SK-N-SH treated with all-trans-retinoic acid at 6 μM for 48 hours (cell line): ENCODE measurements around the gene PRKACG.

Experiments used
- ESRRG ChIP-seq: fragments of 250-450 bp; sonication (Bioruptor Pico); IDR thresholded peaks from 2 replicates; pipeline ENCODE4 v1.6.1; 2021; ENCODE audit warnings: mild to moderate bottlenecking
- GLIS3 ChIP-seq: fragments of 250-450 bp; sonication (Bioruptor Pico); IDR thresholded peaks from 2 replicates; pipeline ENCODE4 v1.5.0; 2020; ENCODE audit warnings: mild to moderate bottlenecking, moderate library complexity
- PATZ1 ChIP-seq: fragments of 250-450 bp; sonication (Bioruptor Pico); IDR thresholded peaks from 2 replicates; pipeline ENCODE4 v1.8.0; 2020; ENCODE audit warnings: mild to moderate bottlenecking, moderate library complexity, borderline replicate concordance
- POU6F1 ChIP-seq: fragments of 250-450 bp; sonication (Bioruptor Pico); IDR thresholded peaks from 2 replicates; pipeline ENCODE4 v1.8.0; 2021; ENCODE audit warnings: low read depth, mild to moderate bottlenecking, moderate library complexity, borderline replicate concordance
- PPARA ChIP-seq: fragments of 250-450 bp; sonication (Bioruptor Pico); IDR thresholded peaks from 2 replicates; pipeline ENCODE4 v1.5.0; 2020; ENCODE audit warnings: mild to moderate bottlenecking, borderline replicate concordance
- RARB ChIP-seq: fragments of 250-450 bp; sonication (Bioruptor Pico); IDR thresholded peaks from 2 replicates; pipeline ENCODE4 v1.8.0; 2021; ENCODE audit warnings: mild to moderate bottlenecking, moderate library complexity
- SNAI2 ChIP-seq: fragments of 250-450 bp; sonication (Bioruptor Pico); IDR thresholded peaks from 2 replicates; pipeline ENCODE4 v1.5.0; 2020; ENCODE audit warnings: mild to moderate bottlenecking, moderate library complexity
- TCF4 ChIP-seq: fragments of 250-450 bp; sonication (Bioruptor Pico); IDR thresholded peaks from 2 replicates; pipeline ENCODE4 v1.8.0; 2021; ENCODE audit warnings: mild to moderate bottlenecking, moderate library complexity, borderline replicate concordance
- TOX ChIP-seq: fragments of 250-450 bp; sonication (Bioruptor Pico); IDR thresholded peaks from 2 replicates; pipeline ENCODE4 v1.8.0; 2021; ENCODE audit warnings: mild to moderate bottlenecking, moderate library complexity, borderline replicate concordance
- ZC3H10 ChIP-seq: fragments of 250-450 bp; sonication (Bioruptor Pico); IDR thresholded peaks from 2 replicates; pipeline ENCODE4 v1.5.1; 2021; ENCODE audit warnings: mild to moderate bottlenecking, moderate library complexity
- ZFP3 ChIP-seq: fragments of 250-450 bp; sonication (Bioruptor Pico); IDR thresholded peaks from 2 replicates; pipeline ENCODE4 v1.5.0; 2020; ENCODE audit warnings: mild to moderate bottlenecking, moderate library complexity
- ZFP30 ChIP-seq: fragments of 450-650 bp; formaldehyde crosslinking; IDR thresholded peaks from 2 replicates; pipeline ENCODE4 v1.5.0; 2022; ENCODE audit warnings: mild to moderate bottlenecking, moderate library complexity
- ZNF565 ChIP-seq: fragments of 450-650 bp; formaldehyde crosslinking; conservative IDR thresholded peaks from 2 replicates; pipeline ENCODE4 v1.5.0; 2020; ENCODE audit warnings: low read depth, mild to moderate bottlenecking, moderate library complexity

GRCh38 chr9:69004836-69005235, 9.1 kb downstream of the PRKACG start:
- no peak for TF ChIP-seq PATZ1 (CRISPR knock-in tag)
- TF ChIP-seq ZFP30 (CRISPR knock-in tag), result no peak
- no peak for TF ChIP-seq RARB
- TF ChIP-seq ESRRG (CRISPR knock-in tag), result no peak
- no peak for TF ChIP-seq PPARA (CRISPR knock-in tag)
- no peak for TF ChIP-seq ZFP3 (CRISPR knock-in tag)
- no peak for TF ChIP-seq POU6F1 (CRISPR knock-in tag)
- no peak for TF ChIP-seq SNAI2 (CRISPR knock-in tag)
- TF ChIP-seq ZNF565 (CRISPR knock-in tag), result no peak
- no peak for TF ChIP-seq TCF4 (CRISPR knock-in tag)
- no peak for TF ChIP-seq TOX (CRISPR knock-in tag)
- no peak for TF ChIP-seq GLIS3 (CRISPR knock-in tag)
- TF ChIP-seq ZC3H10 (CRISPR knock-in tag), result no peak
